Breast epithelium (tissue), 3 donors: Measurements from ENCODE around the gene IRX1.

Experiments used
- POLR2A ChIP-seq: fragments of 450-650 bp; IDR thresholded peaks from one replicate; pipeline ENCODE4 v1.6.1; 2016; ENCODE audit warnings: antibody characterized with exemption, mild to moderate bottlenecking, moderate library complexity
- POLR2AphosphoS5 ChIP-seq, 3 donors: sonication (generic); formaldehyde crosslinking; IDR thresholded peaks; one replicate each; pipeline ENCODE4 v1.6.1; 2017; ENCODE audit warnings: antibody characterized with exemption in 3 of 3

GRCh38 chr5:3564116-3564515 is 31.5 kb upstream of the IRX1 start:
- TF ChIP-seq POLR2AphosphoS5 (IDR thresholded peaks at IDR 0.05), result no peak
- TF ChIP-seq POLR2A, result no peak
